B cell (primary cell): ENCODE data around the gene RAB30.

Source experiments
- EZH2 ChIP-seq: IDR thresholded peaks from 2 replicates; pipeline ENCODE4 v1.6.1; 2012; ENCODE audit warnings: borderline replicate concordance, low read depth, mild to moderate bottlenecking, moderate library complexity, low read length; ENCODE audit not compliant: insufficient read depth, poor library complexity, severe bottlenecking
- TF ChIP-seq, protein P1 (sequence below): fragments of 200-600 bp; IDR thresholded peaks from one replicate; pipeline ENCODE4 v1.8.0; 2022; ENCODE audit warnings: antibody characterized with exemption, mild to moderate bottlenecking

DNA sequence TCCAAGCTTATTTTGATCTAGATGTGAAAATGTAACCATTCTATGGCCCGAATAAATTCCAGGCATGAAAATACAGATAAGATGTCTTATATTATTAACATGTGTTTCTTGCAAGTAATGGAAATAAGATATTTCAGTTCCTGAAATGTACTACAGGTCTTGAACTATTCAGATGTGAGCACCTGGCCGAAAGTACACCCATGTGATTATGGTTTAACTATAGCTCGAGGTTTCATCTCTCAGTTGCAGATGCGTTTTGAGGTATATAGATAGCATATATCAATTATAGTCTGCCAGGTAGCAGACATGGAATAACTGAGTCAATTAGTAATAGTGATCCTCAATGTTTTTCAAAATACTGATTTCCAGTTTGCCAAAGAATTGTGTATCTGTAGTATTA lies 101.9 kb downstream of the RAB30 start:
- TF ChIP-seq, protein P1, sequence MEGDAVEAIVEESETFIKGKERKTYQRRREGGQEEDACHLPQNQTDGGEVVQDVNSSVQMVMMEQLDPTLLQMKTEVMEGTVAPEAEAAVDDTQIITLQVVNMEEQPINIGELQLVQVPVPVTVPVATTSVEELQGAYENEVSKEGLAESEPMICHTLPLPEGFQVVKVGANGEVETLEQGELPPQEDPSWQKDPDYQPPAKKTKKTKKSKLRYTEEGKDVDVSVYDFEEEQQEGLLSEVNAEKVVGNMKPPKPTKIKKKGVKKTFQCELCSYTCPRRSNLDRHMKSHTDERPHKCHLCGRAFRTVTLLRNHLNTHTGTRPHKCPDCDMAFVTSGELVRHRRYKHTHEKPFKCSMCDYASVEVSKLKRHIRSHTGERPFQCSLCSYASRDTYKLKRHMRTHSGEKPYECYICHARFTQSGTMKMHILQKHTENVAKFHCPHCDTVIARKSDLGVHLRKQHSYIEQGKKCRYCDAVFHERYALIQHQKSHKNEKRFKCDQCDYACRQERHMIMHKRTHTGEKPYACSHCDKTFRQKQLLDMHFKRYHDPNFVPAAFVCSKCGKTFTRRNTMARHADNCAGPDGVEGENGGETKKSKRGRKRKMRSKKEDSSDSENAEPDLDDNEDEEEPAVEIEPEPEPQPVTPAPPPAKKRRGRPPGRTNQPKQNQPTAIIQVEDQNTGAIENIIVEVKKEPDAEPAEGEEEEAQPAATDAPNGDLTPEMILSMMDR, result no peak
- no peak for TF ChIP-seq EZH2
